Kidney epithelial cell (primary cell): ENCODE measurements around the gene SLC22A14. TPM values are rescaled to one million over a fixed set of nuclear protein-coding genes. Genes with fewer than 3 reads are reported as not detected.

ENCODE experiments used
- DNase-seq: peaks from one replicate; pipeline ENCODE4 v3.0.0-alpha.2; 2010; ENCODE audit warnings: low read depth
- H3K27me3 ChIP-seq: 2 replicates; pipeline ENCODE4 v1.6.0; 2011; ENCODE audit warnings: low read length; ENCODE audit not compliant: control insufficient read depth, insufficient read depth
- H3K36me3 ChIP-seq: 2 replicates; pipeline ENCODE4 v1.5.1; 2011; ENCODE audit warnings: low read length; ENCODE audit not compliant: control insufficient read depth, insufficient read depth
- H3K4me3 ChIP-seq: 2 replicates; pipeline ENCODE4 v1.5.1; 2011; ENCODE audit warnings: low read depth, mild to moderate bottlenecking, control low read depth, low read length
- total RNA-seq: library from RNA; depleted of rRNA; stranded (reverse); fragments of >200 nt; gene quantifications from 2 replicates; pipeline ENCODE4 v1.2.3, GENCODE V29; 2015
- TF ChIP-seq, protein P1 (sequence below): IDR thresholded peaks from 2 replicates; pipeline ENCODE4 v1.5.1; 2011; ENCODE audit warnings: mild to moderate bottlenecking, moderate library complexity, low read length, control low read depth, inconsistent platforms; ENCODE audit not compliant: insufficient read depth, poor library complexity, severe bottlenecking

The SLC22A14 gene
- total RNA-seq, 1 donor from 2014 or later, result 0.58 TPM

DNA sequence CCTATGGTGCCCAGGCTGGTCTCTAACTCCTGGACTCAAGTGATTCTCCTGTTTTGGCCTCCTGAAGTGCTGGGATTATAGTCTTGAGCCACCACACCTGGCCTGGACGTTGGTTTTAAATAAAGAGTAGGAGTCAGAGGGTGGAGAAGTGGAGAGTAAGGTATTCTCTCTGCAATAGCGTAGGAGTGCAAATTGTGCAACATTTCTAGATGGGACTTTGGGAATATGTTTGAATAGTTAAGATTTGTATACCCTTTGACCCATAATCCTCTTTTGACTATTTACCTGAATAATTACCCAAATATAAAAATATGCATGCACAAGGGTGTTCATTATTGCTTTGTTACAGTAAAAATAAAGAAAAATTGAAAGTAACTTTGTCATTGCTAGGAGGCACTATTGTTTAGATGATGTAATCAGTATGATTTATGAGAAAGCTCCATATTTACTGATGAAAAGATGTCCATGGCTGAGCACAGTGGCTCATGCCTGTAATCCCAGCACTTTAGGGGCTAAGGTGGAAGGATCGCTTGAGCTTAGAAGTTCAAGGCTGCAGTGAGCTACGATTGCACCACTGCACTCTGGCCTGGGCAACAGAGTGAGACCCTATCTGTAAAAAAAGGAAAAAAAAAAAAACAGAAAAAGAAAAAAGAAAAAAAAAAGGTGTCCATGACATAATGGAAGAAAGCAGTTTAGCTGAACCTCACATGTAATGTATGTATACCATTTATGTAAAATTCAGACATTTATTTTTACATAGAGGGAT, 49.3 kb downstream of the SLC22A14 start:
- TF ChIP-seq, protein P1, sequence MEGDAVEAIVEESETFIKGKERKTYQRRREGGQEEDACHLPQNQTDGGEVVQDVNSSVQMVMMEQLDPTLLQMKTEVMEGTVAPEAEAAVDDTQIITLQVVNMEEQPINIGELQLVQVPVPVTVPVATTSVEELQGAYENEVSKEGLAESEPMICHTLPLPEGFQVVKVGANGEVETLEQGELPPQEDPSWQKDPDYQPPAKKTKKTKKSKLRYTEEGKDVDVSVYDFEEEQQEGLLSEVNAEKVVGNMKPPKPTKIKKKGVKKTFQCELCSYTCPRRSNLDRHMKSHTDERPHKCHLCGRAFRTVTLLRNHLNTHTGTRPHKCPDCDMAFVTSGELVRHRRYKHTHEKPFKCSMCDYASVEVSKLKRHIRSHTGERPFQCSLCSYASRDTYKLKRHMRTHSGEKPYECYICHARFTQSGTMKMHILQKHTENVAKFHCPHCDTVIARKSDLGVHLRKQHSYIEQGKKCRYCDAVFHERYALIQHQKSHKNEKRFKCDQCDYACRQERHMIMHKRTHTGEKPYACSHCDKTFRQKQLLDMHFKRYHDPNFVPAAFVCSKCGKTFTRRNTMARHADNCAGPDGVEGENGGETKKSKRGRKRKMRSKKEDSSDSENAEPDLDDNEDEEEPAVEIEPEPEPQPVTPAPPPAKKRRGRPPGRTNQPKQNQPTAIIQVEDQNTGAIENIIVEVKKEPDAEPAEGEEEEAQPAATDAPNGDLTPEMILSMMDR, result no peak

DNA sequence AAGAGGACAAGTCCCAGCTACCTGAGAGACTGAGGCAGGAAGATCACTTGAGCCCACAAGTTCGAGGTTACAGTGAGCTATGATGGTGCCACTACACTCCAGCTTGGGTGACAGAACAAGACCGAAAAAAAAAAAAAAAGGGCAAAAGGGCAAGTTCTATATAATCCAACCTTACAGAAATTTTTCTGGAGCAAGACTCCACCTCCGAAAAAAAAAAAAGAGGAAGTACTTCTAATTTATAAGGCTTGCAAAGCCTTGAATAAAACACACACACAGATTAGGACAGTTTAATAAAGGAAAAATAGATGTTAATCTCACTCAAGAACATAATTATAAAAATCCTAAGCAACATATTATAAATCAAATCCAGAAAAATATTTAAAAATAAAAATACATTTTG, 50.1 kb downstream of the SLC22A14 start:
- Histone ChIP-seq H3K36me3 (no peaks in the 10 kb centered on the region), H3K27me3 (no peaks in the 10 kb centered on the region), H3K4me3 (no peak overlapping the region)
- TF ChIP-seq, protein P1, result no peak
- DNase-seq, result no peak

More for the DNA sequence above, 49.3 kb downstream of the SLC22A14 start:
- Histone ChIP-seq H3K4me3 (no peak overlapping the region), H3K36me3 (no peaks in the 10 kb centered on the region), H3K27me3 (no peaks in the 10 kb centered on the region)
- DNase-seq, result no peak

DNA sequence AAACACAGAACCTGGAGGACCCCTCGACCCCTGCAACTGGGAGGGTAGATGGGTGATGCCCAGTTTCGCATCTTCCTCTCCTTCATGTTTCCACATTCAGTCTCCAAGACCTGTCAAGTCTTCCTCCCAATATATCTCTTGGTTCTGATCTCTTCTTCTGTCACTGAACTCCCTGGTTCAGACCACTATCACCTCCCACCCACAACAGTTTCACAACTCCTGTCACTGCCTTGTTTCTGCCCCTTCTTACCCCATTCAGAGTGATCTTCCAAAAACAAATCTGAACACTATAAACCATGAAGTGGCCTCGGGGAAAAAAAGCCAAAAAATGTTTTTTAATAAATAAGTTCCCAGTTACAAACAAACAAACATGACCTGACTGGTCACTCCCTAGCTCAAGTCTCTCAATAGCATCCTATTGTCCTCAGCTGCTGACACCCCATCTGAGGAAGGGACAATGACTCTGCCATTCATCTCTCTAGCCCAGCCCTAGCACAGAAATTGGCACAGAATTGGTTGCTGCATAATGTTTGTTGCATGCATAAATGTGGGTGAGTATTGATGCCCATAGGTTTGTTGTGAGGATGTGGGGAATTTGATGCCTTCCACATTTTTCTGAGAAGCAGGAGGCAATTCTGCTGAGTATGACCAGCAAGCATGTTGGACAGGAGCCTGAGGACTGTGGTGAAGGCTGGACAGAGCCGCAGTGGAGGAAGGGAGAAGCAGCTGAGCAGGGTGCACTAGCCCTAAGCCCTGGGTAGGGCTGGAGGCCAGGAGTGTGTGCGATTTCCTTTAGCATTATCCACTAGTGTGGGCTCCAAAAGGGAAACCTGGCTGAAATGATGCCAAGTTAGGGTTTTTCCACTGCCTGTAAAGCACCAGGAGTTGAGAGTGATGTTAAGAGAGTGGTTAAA, 52.3 kb downstream of the SLC22A14 start:
- no peak overlapping the region for H3K4me3 ChIP-seq
- TF ChIP-seq, protein P1, result no peak
- H3K36me3 ChIP-seq, result no peaks in the 10 kb centered on the region
- no peak for DNase-seq
- no peaks in the 10 kb centered on the region for H3K27me3 ChIP-seq

DNA sequence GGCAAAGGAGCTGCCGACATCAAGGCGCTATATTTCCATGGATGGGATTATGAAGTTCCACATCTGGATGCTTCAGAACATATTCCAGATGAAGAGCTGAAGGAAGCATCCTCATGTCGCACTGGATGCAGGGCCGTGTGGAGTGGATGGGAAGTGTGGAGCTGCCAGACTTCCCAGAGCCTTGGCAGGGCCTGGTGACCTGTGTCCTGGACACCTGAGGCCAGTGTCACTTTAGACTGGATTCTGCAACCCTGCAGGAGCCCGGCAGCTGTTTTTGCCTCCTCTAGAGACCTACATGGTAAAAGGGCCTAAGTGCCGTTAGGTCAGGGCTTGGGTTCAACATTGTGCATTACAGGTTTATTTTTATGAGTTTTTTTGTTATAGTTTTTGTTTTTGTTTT, 53.2 kb downstream of the SLC22A14 start:
- DNase-seq, result no peak
- TF ChIP-seq, protein P1, result no peak
- Histone ChIP-seq H3K4me3 (no peak overlapping the region), H3K27me3 (no peaks in the 10 kb centered on the region), H3K36me3 (no peaks in the 10 kb centered on the region)

DNA sequence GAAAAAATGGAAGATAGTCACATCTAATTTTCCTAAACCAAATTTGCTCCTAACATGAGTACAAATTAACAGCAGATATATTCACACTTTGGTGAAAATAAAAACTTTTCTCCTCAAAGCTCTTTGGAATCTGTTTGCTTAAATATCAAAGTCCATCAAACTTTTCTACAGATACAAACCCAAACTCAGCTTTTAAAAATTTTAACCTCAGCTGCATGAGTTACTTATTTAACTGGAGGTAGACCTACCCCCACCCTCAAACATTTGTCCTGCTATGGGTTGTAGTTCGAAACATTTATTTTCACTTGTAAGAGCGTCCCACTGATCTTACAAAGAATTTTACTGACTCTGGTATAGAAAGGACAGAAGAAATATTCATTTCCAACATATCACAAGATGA, 55.6 kb downstream of the SLC22A14 start:
- Histone ChIP-seq H3K36me3 (no peaks in the 10 kb centered on the region), H3K27me3 (no peaks in the 10 kb centered on the region), H3K4me3 (no peak overlapping the region)
- TF ChIP-seq, protein P1, result no peak
- DNase-seq, result no peak
